Ovary (tissue), 9 donors: ENCODE results near the gene MTHFR. TPM values are rescaled to one million over a fixed set of nuclear protein-coding genes. Genes with fewer than 3 reads are reported as not detected.

ENCODE experiments used
- DNase-seq, 5 donors: peaks; one replicate each; pipeline ENCODE4 v3.0.0-alpha.2; 2019 to 2020
- H3K27ac ChIP-seq, 2 donors: fragments of 200-600 bp; one replicate each; pipeline versions ENCODE4 v1.5.1 to v1.8.0; 2019 to 2022
- H3K27me3 ChIP-seq: fragments of 200-600 bp; one replicate; pipeline ENCODE4 v1.8.0; 2022
- H3K36me3 ChIP-seq: fragments of 200-600 bp; sonication (generic); one replicate; pipeline ENCODE4 v1.5.1; 2019
- H3K4me1 ChIP-seq: one replicate; pipeline ENCODE4 v1.8.1; 2013; ENCODE audit warnings: mild to moderate bottlenecking, moderate library complexity; ENCODE audit not compliant: insufficient read depth
- H3K4me3 ChIP-seq: fragments of 200-600 bp; sonication (generic); one replicate; pipeline ENCODE4 v1.5.1; 2017
- H3K9me3 ChIP-seq, 2 donors: fragments of 200-600 bp in 1 of 2; sonication (generic) in 1 of 2; one replicate each; pipeline versions ENCODE4 v1.5.1 to v1.8.1; 2013 to 2019; ENCODE audit warnings: mild to moderate bottlenecking in 1 of 2, moderate library complexity in 1 of 2
- CTCF ChIP-seq, 3 donors: fragments of 450-650 bp in 2 of 3; fragments of 200-600 bp in 1 of 3; IDR thresholded peaks; one replicate each; pipeline versions ENCODE4 v1.5.1 to v1.8.0; 2016 to 2022; ENCODE audit warnings: antibody characterized with exemption in 3 of 3, mild to moderate bottlenecking in 1 of 3
- EP300 ChIP-seq: sonication (generic); formaldehyde crosslinking; IDR thresholded peaks from one replicate; pipeline ENCODE4 v1.6.1; 2017; ENCODE audit warnings: antibody characterized with exemption
- POLR2A ChIP-seq: fragments of 450-650 bp; IDR thresholded peaks from one replicate; pipeline ENCODE4 v1.6.1; 2017; ENCODE audit warnings: antibody characterized with exemption, mild to moderate bottlenecking, moderate library complexity
- WGBS, 3 donors: extraction: QIAGEN DNeasy Blood & Tissue Kit in 1 of 3; methylation state at CpG; one replicate each; pipeline versions ENCODE4 v1.1.5 to v1.1.7; 2013 to 2017; 5-methylcytosine and 5-hydroxymethylcytosine counted together
- intact Hi-C, 4 donors: fragments of 100-400 bp; cut with DNase I; formaldehyde crosslinking; loops; one replicate each; pipeline versions ENCODE4 v1.11.0 to v1.15.1; 2022 to 2023
- polyA plus RNA-seq, 2 donors: library from polyadenylated mRNA; stranded (reverse); fragments of 200-250 nt in 1 of 2; fragments of 350-450 nt in 1 of 2; fragmentation: Illumina TruSeq in 1 of 2; extraction: RNeasy Lipid Tissue Mini Kit (QIAGEN cat#74804) in 1 of 2; gene quantifications; one replicate each; pipeline ENCODE4 v1.2.3, GENCODE V29; 2013 to 2014
- total RNA-seq, 7 donors: library from RNA; depleted of rRNA in 2 of 7; stranded (reverse); fragments of >200 nt in 2 of 7; fragmentation: NEBNext Ultra II Directional in 3 of 7; extraction: Animal tissue kit (Norgen Biotek cat#: 25700) in 3 of 7; gene quantifications; one replicate each; pipeline versions ENCODE4 v1.1.0 to v1.2.4, GENCODE V29; 2016 to 2023
- donor health status: DM: no; HTN: no; CAD: no; lungs with moderate emphysema.
- donor health status: DM: no; HTN: no; CAD: no.
- donor health status: Bipolar disorder and iron deficiency.
- donor health status: DM: yes; HTN: yes; CAD: no.
- donor health status: DM: no; HTN: no; CAD: no.
- donor health status: DM: yes; HTN: yes; CAD: no.

MTHFR gene
- total and polyA plus RNA-seq, 9 donors: 13.1 to 161 (median 55.6) TPM

- Histone ChIP-seq H3K27me3 (no peaks in the 10 kb centered on the region), H3K27ac (peak overlapping the region; percentile 50 to 98), H3K9me3 (no peaks in the 10 kb centered on the region), H3K36me3 (no peaks in the 10 kb centered on the region), H3K4me1 (peaks cover 19% of the 10 kb centered on the region), H3K4me3 (peak overlapping the region; percentile 22)
- 64 to 70% (median 68%) methylated on average over 21 of the region's 21 CpGs for WGBS, 3 donors
- intact Hi-C loops: no loop called here
- peak in 3 of 5 donors; percentile 46 to 53 (median 46) for DNase-seq
- TF ChIP-seq POLR2A (no peak), CTCF (IDR thresholded peaks at IDR 0.05) (no peak), EP300 (no peak)
Observed at GRCh38 chr1:11784256-11784992, 21.3 kb downstream of the MTHFR start.

GRCh38 chr1:11783556-11783955 is 22.2 kb downstream of the MTHFR start:
- 89 to 95% (median 89%) methylated on average over 6 of the region's 6 CpGs for WGBS, 3 donors
- Histone ChIP-seq H3K4me3 (no peak overlapping the region), H3K27ac (no peak overlapping the region), H3K9me3 (no peaks in the 10 kb centered on the region), H3K36me3 (no peaks in the 10 kb centered on the region), H3K27me3 (no peaks in the 10 kb centered on the region), H3K4me1 (peaks cover 17% of the 10 kb centered on the region)
- DNase-seq: no peak
- intact Hi-C loops: no loop called here
- TF ChIP-seq EP300 (no peak), POLR2A (no peak), CTCF (IDR thresholded peaks at IDR 0.05) (no peak)

- no peak for DNase-seq
- Histone ChIP-seq H3K4me1 (peaks cover 10% of the 10 kb centered on the region), H3K9me3 (no peaks in the 10 kb centered on the region), H3K36me3 (no peaks in the 10 kb centered on the region), H3K27me3 (no peaks in the 10 kb centered on the region), H3K27ac (no peak overlapping the region), H3K4me3 (no peak overlapping the region)
- intact Hi-C loops: no loop called here
- WGBS, 3 donors: 69 to 78% (median 74%) methylated on average over 6 of the region's 6 CpGs
- TF ChIP-seq POLR2A (no peak), EP300 (no peak), CTCF (IDR thresholded peaks at IDR 0.05) (no peak)
Observed at GRCh38 chr1:11782127-11782708, 23.5 kb downstream of the MTHFR start.

- Histone ChIP-seq H3K36me3 (no peaks in the 10 kb centered on the region), H3K9me3 (no peaks in the 10 kb centered on the region), H3K27me3 (no peaks in the 10 kb centered on the region), H3K4me3 (no peak overlapping the region), H3K4me1 (peaks cover 9% of the 10 kb centered on the region), H3K27ac (no peak overlapping the region)
- 83 to 89% (median 87%) methylated on average over 12 of the region's 12 CpGs for WGBS, 3 donors
- no peak for DNase-seq
- intact Hi-C loops: no loop called here
- TF ChIP-seq POLR2A: no peak
Observed at GRCh38 chr1:11781297-11781696, 24.5 kb downstream of the MTHFR start.
